Central memory CD4-positive, alpha-beta T cell (primary cell): ENCODE measurements around the gene MED13L.
A peak's percentile ranks its signal among the peaks of the same experiment; 100 is the strongest.
"Not testable (repeated sequence)": the region's sequence is repeated elsewhere in the genome, so short reads cannot be mapped to it uniquely, and the experiment has no call there.

Experiments
- DNase-seq: peaks from one replicate; pipeline ENCODE4 v3.0.0; 2022

The MED13L gene

DNA sequence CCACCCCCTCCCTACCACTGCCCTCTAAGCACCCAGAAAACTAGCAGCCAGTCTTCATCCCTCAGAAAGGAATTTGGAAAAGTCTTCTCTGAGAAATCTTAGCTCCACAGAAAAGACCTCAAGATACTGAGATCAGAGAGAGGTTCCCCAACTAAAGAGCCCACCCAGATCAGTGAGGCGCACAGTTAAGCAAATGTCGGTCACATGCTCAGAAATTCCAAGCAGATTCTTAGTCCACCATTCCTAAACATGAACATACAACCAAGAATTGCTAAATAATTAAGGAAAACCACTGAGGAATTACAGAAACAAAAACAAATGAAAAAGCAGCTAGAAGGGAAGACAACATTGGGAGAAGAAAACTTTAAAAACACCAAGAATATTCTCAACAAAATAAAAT, 32.3 kb downstream of the MED13L start:
- DNase-seq = no peak

DNA sequence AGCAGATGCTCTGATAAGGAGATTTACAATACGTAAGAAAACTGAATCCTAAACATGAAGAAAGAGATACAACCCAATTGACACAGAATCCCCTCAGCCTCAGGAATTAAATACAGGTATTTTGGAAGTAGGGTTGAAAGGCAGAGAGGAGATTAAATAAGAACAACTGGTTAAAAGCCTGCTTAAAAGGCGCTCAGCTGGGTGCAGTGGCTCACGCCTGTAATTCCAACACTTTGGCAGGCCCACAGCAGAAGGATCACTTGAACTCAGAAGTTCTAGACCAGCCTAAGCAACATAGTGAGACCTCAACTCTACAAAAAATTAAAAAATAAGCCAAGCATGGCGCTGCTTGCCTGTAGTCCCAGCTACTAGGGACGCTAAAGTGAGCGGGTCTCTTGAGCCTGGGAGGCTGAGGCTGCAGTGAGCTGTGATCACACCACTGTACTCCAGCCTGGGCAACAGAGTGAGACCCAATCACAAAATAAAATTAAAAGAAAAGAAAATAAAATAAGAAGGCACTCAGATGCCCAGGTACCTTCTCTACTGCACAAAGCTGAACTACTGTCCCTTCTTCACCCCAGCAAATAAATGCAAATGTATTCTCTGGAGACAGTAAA, 32.9 kb downstream of the MED13L start:
- no peak for DNase-seq

DNA sequence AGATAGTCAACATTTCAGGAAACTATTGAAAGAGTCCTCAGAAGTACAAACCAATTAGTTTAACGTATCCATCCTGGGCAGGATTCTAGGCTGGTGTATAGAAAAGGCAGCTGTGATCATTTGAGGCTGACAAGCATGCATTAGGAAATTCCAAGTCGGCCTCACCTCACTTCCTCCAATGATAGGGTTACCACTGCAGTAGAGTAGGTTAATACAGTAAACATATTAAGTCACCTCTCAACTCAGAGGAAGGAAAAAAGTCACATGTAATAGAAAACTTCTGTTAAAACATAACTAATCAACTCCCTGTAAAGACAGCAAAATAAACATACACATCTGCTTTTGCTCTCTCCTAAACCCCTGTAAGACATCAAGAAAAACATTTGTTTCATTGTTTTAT, 33.5 kb downstream of the MED13L start:
- DNase-seq = no peak

DNA sequence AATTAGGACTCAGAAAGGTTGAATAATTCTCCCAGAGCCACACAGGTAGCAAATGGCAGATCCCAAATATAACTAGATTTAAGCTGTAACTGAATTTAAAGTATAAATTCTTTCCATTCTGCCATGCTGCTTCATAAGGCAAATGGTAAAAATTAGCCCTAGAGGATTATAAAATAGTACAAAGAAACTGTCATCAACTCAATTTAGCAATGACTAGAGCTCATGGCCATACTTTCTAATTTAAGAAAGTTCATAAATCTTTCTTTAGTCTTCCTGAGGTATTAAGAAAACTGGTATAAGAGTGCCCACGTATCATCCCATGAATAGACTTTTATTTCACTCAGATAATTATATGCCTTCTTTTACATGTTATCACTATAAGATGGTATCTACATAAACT, 34.8 kb downstream of the MED13L start:
- no peak for DNase-seq

DNA sequence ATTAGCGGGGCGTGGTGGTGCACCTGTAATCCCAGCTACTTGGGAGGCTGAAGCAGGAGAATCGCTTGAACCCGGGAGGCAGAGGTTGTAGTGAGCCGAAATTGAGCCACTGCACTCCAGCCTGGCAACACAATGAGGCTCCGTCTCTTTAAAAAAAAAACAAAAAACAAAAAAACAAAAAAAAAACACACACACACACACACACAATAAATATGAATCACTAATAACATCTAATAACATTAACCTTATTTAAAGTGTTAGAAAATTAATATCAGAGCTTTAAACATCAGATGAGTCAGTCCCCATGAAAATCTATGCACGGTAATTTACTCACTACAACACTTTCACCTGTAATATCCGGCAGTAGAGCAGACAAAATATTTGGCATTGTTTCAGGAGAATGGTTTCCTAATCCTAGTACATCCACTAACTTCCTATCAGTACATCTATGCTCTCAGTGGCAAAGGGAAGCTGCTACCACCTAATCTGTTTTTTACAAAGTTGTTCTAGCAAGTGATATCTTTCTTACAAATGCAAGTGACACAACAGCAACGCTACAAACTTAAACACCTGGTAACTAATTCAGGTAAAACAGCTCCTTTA, 36.2 kb downstream of the MED13L start:
- DNase-seq = no peak

DNA sequence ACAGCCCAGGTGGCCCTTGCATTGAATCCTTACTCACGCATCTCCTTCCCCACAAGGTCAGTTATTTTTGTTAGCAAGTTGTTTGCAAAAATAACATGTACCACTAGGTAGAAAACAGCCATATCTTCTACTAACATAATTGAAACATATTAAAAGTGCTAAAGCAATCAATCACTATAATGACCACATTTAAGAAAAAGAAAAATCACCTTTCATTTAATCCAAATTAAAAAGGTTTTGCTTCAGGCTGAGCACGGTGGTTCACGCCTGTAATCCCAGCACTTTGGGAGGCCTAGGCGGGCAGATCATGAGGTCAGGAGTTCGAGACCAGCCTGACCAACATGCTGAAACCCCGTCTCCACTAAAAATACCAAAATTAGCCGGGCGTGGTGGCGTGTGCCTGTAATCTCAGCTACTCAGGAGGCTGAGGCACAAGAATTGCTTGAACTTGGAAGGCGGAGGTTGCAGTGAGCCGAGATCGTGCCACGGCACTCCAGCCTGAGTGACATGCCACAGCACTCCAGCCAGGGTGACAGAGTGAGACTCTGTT, 38.8 kb downstream of the MED13L start:
- DNase-seq = not testable (repeated sequence)

DNA sequence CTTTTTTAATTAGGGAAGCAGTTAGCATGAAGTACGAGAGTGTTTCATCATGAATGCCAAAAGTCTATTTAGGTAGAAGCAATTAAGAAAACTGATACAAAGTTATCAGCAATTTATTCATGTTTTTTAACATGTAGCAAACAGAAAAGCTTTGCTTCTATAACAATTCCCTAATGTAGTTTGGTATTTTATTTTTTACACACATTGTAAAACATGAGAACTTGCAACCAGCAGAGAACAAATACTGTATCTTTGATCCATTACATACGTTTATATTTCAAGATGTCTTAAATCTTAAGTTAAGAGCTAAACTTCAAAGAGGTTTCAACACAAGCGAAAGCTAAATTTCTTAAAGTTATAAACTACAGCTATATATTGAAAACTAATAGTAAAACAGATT, 39.3 kb downstream of the MED13L start:
- DNase-seq = no peak

DNA sequence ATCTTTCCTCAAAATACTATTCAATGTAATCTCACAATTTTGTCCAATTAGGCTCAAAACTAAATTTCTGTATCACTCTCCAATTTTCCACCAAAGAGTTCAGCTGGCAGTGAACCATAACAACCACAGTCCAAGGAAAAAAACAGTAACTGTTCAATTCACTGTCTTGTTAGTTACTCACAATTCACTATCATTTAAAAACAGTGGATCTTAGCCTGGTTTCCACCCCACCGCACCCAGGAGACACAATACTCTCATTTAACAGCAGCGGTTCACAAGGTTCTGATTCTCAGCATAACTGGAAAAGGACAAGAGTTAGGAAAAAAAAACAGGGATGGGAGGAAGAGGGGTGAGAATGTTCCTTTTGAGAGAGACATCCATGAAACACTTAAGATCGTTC, 40.5 kb downstream of the MED13L start:
- no peak for DNase-seq

DNA sequence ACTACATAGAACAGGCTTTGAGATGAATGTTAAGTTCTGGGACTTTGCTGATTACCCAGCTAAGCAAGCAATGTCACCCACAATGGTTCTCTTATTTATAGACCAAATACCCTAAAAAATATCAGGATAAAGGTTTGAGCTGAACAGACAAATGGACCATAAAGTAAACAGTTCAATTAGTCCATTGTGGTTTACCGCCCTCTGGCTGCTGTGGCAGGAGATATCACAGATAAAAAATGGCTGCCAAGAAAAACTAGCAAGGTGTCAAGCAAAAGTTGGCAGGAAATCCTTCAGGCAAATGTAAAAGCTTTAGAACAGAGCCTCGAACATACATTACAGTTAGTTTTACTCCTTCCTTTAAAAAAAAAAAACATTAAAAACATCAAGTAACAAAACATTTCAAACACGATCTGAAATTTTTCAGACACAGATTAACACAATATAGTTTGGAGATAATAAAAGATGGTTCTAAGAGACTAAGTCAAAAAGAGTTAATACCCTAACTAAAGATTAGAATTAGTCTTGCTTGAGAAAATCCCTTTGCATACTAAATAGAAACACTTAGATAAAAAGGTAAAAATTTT, 41.3 kb downstream of the MED13L start:
- DNase-seq = peak; percentile 38

DNA sequence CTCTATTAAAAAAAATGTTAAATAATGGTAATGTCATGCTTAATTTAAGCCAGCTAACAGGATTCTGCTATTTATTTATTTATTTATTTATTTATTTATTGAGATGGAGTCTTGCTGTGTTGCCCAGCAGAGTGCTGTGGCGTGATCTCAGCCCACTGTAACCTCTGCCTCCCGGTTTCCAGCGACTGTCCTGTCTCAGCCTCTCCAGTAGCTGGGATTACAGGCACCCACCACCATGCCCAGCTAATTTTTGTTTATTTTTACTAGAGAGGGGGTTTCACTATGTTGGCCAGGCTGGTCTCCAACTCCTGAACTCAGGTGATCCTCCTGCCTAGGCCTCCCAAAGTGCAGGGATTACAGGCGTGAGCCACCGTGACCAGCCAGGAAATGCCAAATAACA, 43.3 kb downstream of the MED13L start:
- DNase-seq = not testable (repeated sequence)

DNA sequence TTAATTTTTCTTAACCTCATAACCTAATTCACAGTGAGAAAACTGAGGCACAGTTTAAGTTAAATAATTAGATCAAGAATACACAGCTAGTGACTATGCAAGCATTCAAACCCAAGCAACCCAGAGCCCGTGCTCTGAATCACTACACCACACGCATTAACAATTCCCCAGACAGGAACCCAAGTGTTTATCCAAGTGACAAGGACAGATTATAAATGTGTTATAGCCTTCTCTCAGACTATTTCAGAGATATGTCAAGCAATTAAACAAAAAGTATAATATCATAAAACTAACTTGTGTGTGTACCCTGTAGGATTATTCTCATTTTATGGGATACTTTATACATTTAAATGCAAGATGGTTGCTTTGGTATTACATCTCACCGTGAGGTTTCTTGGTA, 43.8 kb downstream of the MED13L start:
- no peak for DNase-seq

DNA sequence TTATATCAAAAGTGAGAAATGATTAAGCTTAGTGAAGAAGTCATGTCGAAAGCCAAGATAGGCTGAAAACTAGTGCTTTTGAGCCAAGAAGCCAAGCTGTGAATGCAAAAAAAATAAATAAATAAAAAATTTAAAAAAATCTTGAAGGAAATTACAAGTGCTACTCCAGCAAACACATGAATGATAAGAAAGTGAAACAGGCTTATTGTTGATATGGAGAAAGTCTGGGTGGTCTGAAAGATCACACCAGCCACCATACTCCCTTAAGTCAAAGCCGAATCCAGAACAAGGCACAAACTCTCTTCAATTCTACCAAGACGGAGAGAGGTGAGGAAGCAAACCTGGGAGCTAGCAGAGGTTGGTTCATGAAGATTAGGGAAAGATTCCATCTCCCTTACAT, 49.7 kb downstream of the MED13L start:
- no peak for DNase-seq

DNA sequence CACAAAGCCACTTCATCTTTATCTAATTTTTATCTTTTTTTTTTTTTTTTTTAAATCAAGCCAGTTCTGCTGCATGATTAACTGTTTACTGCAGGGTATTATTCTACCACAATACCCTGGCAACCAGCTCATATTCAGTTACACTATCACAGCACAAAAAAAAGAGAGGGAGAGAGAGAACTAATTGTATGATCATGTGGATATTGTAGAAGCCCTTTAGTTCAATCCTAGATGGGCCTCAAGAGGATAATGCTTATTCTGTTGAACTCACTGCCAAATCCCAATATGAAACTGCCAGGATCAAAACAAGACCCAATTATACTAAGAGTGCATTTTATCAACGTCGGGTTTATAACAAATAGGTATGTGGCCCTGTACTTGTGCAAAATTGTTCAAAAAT, 51.5 kb downstream of the MED13L start:
- DNase-seq = no peak

DNA sequence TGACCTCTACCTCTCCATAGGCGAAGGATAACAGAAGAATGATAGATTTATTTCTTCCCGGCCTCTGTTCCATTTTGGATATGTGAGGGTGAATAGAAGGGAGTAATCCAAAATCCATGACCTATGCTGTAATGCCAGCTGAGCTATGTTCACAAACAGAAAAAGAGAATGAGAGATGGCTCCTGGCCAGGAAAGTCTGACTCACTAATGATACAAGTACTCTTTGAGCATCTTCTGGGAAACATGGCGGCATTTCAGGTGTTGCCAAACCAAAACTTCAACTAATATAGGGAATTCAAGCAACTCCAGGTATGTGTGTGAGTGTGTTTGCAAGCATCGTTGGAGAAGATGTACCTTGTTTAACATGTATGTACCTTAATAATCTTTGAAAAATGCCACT, 55.1 kb downstream of the MED13L start:
- DNase-seq = no peak

DNA sequence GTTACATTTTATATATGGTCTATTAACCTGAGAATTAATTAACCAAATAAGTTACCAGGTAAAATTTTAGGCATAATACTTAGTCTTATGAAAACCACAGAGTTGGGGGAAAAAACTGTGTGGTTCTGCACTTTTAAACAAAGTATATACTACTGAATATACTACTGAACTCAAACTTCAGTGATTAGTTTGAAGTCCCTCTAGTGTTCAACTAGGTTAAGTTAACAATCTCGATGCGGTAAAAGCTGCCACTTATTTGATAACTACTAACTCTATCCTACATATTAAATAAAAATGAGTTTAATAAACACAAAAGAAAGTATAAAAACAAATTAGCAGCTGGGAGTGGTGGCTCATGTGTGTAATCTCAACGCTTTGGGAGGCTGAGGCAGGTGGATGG, 56.7 kb downstream of the MED13L start:
- no peak for DNase-seq

DNA sequence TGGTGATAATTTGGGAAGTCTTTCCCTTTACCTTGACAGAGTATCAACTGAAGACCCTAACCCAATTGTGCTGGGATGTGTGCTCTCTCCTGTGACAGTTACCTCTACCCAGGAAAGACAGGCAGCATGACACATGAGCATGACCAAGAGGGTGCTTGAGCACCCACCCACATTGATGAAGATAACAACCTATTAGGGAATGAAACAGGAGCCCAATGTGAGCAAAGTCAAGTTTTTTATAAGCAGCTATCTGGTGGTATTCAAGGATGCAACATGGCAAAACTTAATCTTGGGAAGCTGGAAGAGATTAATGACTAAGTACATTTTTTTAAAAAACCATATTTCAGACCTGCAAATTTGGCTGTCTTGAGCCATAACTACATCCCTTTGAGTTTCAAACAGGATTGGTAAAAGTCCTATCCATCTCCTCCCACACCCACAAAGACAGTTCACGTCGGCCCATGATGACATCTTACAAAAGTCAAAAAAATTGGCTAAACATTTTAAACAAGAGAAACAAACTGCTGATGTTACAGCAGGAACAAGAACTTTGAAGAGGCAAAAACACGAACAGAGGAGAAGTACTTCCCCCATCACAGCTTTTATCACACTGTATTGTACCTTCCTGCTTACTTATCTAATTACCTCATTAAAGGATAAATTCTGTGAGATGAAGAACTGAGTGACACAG, 60.3 kb downstream of the MED13L start:
- no peak for DNase-seq

DNA sequence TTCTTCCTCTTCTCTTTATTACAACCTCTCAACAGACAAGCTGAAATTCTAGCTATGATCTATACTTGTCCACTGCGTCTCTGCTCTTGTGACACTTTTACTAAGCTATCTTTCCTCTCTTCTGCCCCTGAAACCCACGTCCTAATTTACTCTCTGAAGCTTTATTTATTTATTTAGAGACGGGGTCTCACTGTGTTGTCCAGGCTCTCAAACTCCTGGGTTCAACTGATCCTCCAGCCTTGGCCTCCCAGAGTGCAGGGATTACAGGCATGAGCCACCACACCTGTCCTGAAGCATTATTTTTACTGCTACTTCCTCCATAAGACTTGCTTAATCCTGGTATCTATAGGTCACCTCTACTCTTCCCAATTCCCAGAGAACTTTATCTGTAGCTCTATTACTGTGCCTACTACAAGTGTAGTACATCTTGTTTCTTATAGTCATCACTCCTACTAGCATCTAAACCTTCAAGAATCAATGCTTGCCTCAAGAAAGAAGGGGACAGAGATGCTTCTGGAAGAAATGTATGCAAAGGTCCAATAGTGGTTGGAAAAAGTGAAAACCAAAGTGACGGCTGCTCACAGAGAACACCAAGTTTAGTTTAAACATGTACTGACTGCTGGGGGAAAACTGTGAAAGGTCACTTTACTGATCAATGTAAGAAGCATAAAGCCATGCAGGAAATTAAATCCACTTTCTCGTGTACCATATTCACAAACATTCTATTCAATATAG, 61.3 kb downstream of the MED13L start:
- DNase-seq = no peak

DNA sequence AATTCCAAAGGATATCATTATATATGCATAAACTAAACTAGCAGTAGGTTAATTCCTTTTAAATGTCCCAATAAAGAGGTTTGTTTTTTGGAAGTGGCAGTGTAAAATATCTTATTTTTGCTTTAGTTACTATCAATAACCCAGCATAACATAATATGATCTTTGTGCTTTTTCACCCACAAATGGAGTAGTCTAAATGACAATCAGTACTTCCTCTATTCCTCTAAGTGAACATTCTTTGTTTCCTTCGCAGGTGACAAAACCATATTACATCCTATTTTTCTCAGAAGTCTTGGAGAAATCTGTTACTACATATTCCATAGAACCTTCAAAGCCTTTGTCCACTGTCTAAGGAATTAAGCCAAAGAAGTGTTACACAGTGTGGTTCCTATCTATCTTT, 62.5 kb downstream of the MED13L start:
- no peak for DNase-seq

DNA sequence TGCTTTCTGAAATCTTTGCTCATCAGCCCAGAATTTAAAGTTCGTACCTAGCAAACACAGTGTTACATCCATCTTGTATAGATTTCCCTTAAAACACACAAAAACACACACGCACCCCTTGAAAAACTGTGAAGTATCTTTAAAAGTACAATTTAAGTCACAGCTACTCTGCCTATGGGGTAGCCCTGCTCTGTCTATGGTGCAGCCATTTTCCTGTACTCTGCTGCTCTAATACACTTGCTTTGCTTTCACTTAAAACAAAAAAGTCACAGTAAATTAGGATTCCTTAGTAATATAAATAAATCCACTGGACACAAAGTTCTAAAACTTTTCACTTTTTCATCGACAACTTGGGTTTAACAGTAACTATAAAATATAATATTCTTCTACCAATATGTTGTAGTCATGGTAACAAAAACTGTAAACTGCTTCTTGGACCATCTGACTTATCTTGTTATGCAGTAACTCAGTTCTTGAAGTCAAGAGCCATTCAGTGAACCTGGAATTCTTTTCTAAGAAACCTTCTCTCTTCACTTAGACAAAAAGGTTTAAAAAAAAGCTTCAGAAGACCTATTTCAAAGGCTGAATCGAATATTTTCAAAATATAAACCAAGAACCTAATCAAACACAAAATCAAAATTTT, 63.5 kb downstream of the MED13L start:
- no peak for DNase-seq

DNA sequence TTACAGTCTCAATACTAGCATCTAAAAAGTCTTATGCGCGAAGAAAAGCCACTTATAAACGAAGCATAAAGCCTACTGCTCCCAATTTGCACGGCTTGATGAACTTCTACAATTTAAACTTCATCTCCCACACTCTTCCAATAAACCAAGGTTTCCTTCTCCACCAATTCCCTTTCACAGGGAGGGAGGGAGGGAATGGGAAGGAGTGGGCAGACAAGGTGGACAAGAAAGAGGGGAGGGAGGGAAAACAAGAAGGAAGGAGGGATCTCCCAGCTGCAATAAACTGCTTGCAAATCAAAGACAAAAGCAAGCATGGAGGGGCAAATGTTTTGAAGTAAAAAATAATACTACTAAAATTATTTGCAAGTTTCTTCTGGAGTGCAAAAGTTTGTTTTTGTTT, 64.5 kb downstream of the MED13L start:
- DNase-seq = no peak

DNA sequence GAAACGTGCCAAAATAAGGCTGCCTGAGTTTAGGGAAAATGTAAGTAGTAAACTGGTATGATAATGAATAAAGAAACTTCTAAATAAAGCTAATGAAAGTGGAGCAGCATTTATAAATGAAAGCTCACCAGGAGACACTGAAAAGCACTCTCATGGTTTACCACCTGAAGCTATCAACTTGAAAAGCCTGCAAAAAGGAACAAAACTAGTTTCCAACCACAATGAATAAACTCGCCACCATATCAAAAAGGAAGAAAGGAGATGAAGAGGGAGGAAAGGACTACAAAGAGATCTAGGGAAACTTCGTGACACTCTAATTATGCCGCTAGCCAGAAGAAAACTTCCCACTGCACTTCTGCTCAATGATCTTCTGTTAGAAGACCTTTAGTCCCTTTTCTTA, 66.7 kb downstream of the MED13L start:
- DNase-seq = no peak

DNA sequence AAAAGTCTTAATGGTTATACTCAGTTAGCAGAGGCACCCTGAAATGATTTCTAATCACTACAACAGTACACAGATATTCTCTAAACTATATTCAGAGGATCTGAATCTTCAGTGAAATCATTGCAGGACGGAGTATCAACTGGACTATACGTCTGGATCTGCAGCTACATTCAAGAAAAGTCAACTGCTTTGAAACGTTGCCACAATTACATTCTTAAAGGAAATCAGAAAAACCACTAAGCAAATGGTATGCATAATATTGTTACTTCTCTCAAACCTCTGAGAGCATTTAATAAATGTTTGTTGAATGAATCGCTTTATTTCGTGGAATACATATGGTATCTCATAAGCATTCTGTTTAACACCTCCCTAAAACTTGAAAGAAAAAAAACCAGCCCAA, 67.4 kb downstream of the MED13L start:
- no peak for DNase-seq

DNA sequence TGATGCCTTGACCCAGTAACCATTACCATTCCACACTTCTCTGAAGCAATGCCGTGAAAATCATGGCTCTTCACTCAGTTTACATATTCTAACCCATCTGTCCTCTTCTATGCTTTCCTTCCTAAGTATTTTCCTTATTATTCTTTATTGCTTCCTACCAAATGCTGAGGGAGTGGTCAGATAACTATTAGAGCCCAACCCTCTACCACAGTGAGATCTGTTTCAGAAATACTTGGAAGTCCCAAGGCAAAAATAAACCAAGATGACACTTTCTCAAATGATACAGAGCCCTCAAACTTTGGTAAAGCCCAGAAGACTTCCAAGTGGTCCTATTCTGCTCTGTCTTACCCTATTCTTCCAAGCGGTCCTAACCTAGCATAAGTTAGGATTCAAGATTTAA, 68.0 kb downstream of the MED13L start:
- no peak for DNase-seq
